ENCODE data around the gene STK25. TPM values are rescaled to one million over a fixed set of nuclear protein-coding genes. Genes with fewer than 3 reads are reported as not detected.

The STK25 gene
- total and polyA plus RNA-seq, 2 of the 8 experiments (the other 6 are each of a cell fraction or from before 2014, with no cell fraction given) = 159 to 546 TPM

DNA sequence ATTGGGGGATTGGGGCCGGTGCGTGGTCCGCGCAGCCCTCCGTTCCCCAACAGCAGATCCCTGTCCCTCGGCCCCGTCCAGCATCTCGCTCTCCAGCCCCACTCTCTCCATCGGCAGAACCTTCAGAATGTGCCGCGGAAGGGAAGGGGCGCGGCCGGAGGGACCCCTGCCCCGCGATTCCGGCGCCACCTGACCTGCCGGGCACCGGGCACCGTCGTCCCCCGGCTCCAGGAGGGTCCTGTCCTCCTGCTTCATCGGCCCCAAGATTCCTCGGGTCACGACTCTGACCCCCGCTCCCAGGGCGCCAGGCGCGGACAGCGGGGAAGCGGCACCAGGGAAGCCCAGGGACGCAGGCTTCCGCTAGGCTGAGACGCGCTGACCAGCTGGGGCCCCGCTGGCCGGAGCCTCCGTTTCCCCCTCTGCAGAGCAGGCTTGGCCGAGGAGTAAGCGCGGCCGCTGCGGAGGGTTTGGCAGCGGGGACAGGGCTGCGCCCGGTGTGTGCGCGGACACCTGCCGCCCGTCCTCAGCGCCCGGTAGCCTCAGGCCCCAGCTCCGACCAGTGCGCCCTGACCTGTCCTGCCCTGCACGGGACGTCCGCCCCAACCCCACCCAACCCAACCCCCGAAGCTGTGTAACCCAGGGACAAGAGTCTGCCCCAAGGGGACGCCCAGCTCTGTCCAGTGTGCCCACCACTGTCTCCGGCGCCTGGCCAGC is 33.3 kb upstream of the STK25 start:
- peak overlapping the region; percentile 26 to 64 (median 38) for H3K4me3 ChIP-seq (ENCODE audit: extremely low read depth in 1 of 4, insufficient read depth in 2 of 4, low read depth in 3 of 4, low read length in 4 of 4)
- no peak overlapping the region for H2BK120ac ChIP-seq (replicated peaks; ENCODE audit: low read depth, low read length)
- no peak overlapping the region for H3K18ac ChIP-seq (ENCODE audit: extremely low read depth, low read length)
- H2BK15ac ChIP-seq (ENCODE audit: low read length) = no peak overlapping the region
- no peak overlapping the region for H3K14ac ChIP-seq (ENCODE audit: insufficient read length)
- H4K5ac ChIP-seq (ENCODE audit: insufficient read length, low read depth, low read length) = no peak overlapping the region
- no peak overlapping the region for H3K4ac ChIP-seq (replicated peaks; ENCODE audit: insufficient read length, low read depth, low read length)
- H3K36me3 ChIP-seq (ENCODE audit: control insufficient read depth in 2 of 4, insufficient read depth in 4 of 4, low read length in 3 of 4) = no peaks in the 10 kb centered on the region
- no peak overlapping the region for H4K91ac ChIP-seq (replicated peaks; ENCODE audit: insufficient read length, low read length)
- no peak overlapping the region for H2AK5ac ChIP-seq (ENCODE audit: low read depth, low read length)
- H4K8ac ChIP-seq (ENCODE audit: extremely low read depth, insufficient read depth, low read length) = peak overlapping the region; percentile 71; the same call in 1 of the 2 replicates
- FAIRE-seq = no peak
- H2BK5ac ChIP-seq (ENCODE audit: low read depth, low read length) = no peak overlapping the region
- no peak overlapping the region for H3K27ac ChIP-seq (ENCODE audit: low read depth, low read length)
- no peak overlapping the region for H2AFZ ChIP-seq (ENCODE audit: low read length)
- no peak for DNase-seq (ENCODE audit: low read depth in 1 of 2, low spot score in 2 of 2)
- no peak overlapping the region; the same call in 1 of the 2 replicates for H2BK12ac ChIP-seq (ENCODE audit: low read depth, low read length)
- peaks cover 18 to 35% (median 31%) of the 10 kb centered on the region in 4 experiments for H3K27me3 ChIP-seq (replicated peaks in 1 of 4; ENCODE audit: control insufficient read depth in 3 of 4, extremely low read depth in 1 of 4, insufficient read depth in 3 of 4, low read length in 3 of 4)
- POLR2A ChIA-PET (ENCODE audit: partially characterized antibody) = interaction anchor here (1.0 to 1.7 kb wide), 5 partner anchors 18 to 69 kb away, joined by 3 to 7 read pairs (median 3); partner anchors contain the start of gene BOK
- peak overlapping the region; percentile 77 to 83 for H3K4me2 ChIP-seq (ENCODE audit: insufficient read depth in 1 of 2, low read depth in 2 of 2, low read length in 2 of 2)
- H3K4me1 ChIP-seq (replicated peaks in 1 of 4; ENCODE audit: control insufficient read depth in 3 of 4, insufficient read depth in 4 of 4, low read length in 3 of 4) = peaks cover 3 to 10% (median 5%) of the 10 kb centered on the region in 4 experiments
- H3K23me2 ChIP-seq (ENCODE audit: low read depth, low read length) = peaks cover 21% of the 10 kb centered on the region; the same call in 1 of the 2 replicates
- WGBS, 2 experiments (ENCODE audit: extremely low coverage in 1 of 2, insufficient coverage in 1 of 2, insufficient read length in 1 of 2, insufficient replicate concordance in 2 of 2, low coverage in 1 of 2, low lambda C conversion rate in 2 of 2, missing lambda C conversion rate in 1 of 2) = 24% methylated on average over 18 of the region's 62 CpGs; no CpG with 5 or more reads in 1 of the 2 experiments
- H3K79me2 ChIP-seq (ENCODE audit: control insufficient read depth in 1 of 2, insufficient read depth in 2 of 2, low read length in 2 of 2) = no peaks in the 10 kb centered on the region
- H3K9me3 ChIP-seq (ENCODE audit: insufficient read depth in 2 of 2, low read depth in 1 of 2, low read length in 1 of 2) = no peaks in the 10 kb centered on the region
- H3K9ac ChIP-seq (replicated peaks in 1 of 4; ENCODE audit: extremely low read depth in 1 of 4, low read depth in 3 of 4, low read length in 3 of 4) = no peak overlapping the region
- no peak overlapping the region for H2BK20ac ChIP-seq (ENCODE audit: low read length)
- no peak overlapping the region for H3K56ac ChIP-seq (replicated peaks; ENCODE audit: insufficient read length, low read depth, low read length)
- H4K20me1 ChIP-seq (replicated peaks in 1 of 2; ENCODE audit: control insufficient read depth in 1 of 2, insufficient read depth in 2 of 2, low read length in 2 of 2) = peaks cover 0 to 5% of the 10 kb centered on the region in 2 experiments
- no peaks in the 10 kb centered on the region for H3K79me1 ChIP-seq (ENCODE audit: low read depth, low read length)
- H3K23ac ChIP-seq (ENCODE audit: insufficient read length) = no peak overlapping the region
- CTCF ChIA-PET (ENCODE audit: partially characterized antibody) = interaction anchor here (0.6 to 1.2 kb wide), 3 partner anchors 14 to 234 kb away, joined by 3 read pairs; no protein-coding TSS in a partner anchor
- TF ChIP-seq EP300 (IDR thresholded peaks at IDR 0.05; ENCODE audit: borderline replicate concordance in 1 of 2, low read depth in 2 of 2, low read length in 2 of 2) = no peak
- TF ChIP-seq KDM5A (IDR thresholded peaks at IDR 0.05; ENCODE audit: low read length) = no peak
- TF ChIP-seq BACH1 (IDR thresholded peaks at IDR 0.05; ENCODE audit: low read length) = no peak
- no peak for TF ChIP-seq BCL11A (IDR thresholded peaks at IDR 0.05; ENCODE audit: low read depth in 2 of 2, low read length in 2 of 2)
- no peak for TF ChIP-seq TBP (IDR thresholded peaks at IDR 0.05; ENCODE audit: low read depth, low read length)
- TF ChIP-seq CTBP2 (IDR thresholded peaks at IDR 0.05; ENCODE audit: borderline replicate concordance, insufficient read depth, insufficient read length, low read length) = no peak
- TF ChIP-seq ASH2L (IDR thresholded peaks at IDR 0.05; ENCODE audit: low read length) = no peak
- TF ChIP-seq KDM4A (IDR thresholded peaks at IDR 0.05; ENCODE audit: low read depth, low read length, severe bottlenecking) = peak; percentile 88
- no peak for TF ChIP-seq NANOG (IDR thresholded peaks at IDR 0.05; ENCODE audit: insufficient read depth, low read depth, low read length, poor library complexity, severe bottlenecking)
- TF ChIP-seq, protein P1, sequence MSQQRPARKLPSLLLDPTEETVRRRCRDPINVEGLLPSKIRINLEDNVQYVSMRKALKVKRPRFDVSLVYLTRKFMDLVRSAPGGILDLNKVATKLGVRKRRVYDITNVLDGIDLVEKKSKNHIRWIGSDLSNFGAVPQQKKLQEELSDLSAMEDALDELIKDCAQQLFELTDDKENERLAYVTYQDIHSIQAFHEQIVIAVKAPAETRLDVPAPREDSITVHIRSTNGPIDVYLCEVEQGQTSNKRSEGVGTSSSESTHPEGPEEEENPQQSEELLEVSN (IDR thresholded peaks at IDR 0.05) = peak; percentile 26; the same call in 1 of the 2 replicates
- TF ChIP-seq GTF2F1 (IDR thresholded peaks at IDR 0.05; ENCODE audit: borderline replicate concordance, low read depth, low read length) = no peak
